HEK293 (cell line): Measurements from ENCODE around the gene ARHGDIG.

Experiments
- CTCF ChIA-PET: fragments of 350-600 bp; formaldehyde crosslinking; extraction: SDS; loops from one replicate; lab custom pipeline; 2021; ENCODE audit warnings: antibody characterized with exemption; lab: Yijun Ruan, JAX
- POLR2A ChIA-PET: fragments of 300-600 bp; formaldehyde crosslinking; extraction: SDS; loops from one replicate; lab custom pipeline; 2020; ENCODE audit warnings: antibody characterized with exemption, inconsistent platforms; lab: Yijun Ruan, JAX
- H3K27ac ChIP-seq: fragments of 200-500 bp; sonication (Bioruptor generic); 2 replicates; pipeline ENCODE4 v1.5.1; 2014; ENCODE audit warnings: low read depth, low read length, control low read depth, inconsistent platforms; ENCODE audit errors: extremely low read depth
- H3K36me3 ChIP-seq, 2 experiments: fragments of 200-500 bp in 1 of 2; sonication (Bioruptor generic) in 1 of 2; 1 replicate in 1 of 2; 2 replicates in 1 of 2; pipeline ENCODE4 v1.5.1; 2014 to 2017; ENCODE audit warnings: inconsistent platforms in 2 of 2, low read length in 2 of 2; ENCODE audit not compliant: control insufficient read depth in 2 of 2, insufficient read depth in 1 of 2
- H3K4me1 ChIP-seq: fragments of 200-500 bp; sonication (Bioruptor generic); 2 replicates; pipeline ENCODE4 v1.5.1; 2014; ENCODE audit warnings: mild to moderate bottlenecking, low read length, inconsistent platforms; ENCODE audit not compliant: control insufficient read depth, insufficient read depth
- H3K4me3 ChIP-seq: 2 replicates; pipeline ENCODE4 v1.5.1; 2011; ENCODE audit warnings: low read depth, mild to moderate bottlenecking, control low read depth, low read length, moderate library complexity
- H3K9me3 ChIP-seq: fragments of 200-500 bp; sonication (Bioruptor generic); 2 replicates; pipeline ENCODE4 v1.5.1; 2014; ENCODE audit warnings: low read depth, low read length, inconsistent platforms; ENCODE audit not compliant: control insufficient read depth, insufficient read depth
- GLIS1 ChIP-seq: fragments of 450-650 bp; formaldehyde crosslinking; IDR thresholded peaks from 2 replicates; pipeline ENCODE4 v1.5.1; 2016; ENCODE audit warnings: missing biosample characterization, missing genetic modification characterization
- PRDM10 ChIP-seq: fragments of 450-650 bp; formaldehyde crosslinking; IDR thresholded peaks from 2 replicates; pipeline ENCODE4 v1.5.1; 2016; ENCODE audit warnings: missing biosample characterization, missing genetic modification characterization
- RBAK ChIP-seq: fragments of 450-650 bp; formaldehyde crosslinking; IDR thresholded peaks from 2 replicates; pipeline ENCODE4 v1.5.1; 2016; ENCODE audit warnings: missing biosample characterization, missing genetic modification characterization
- SCRT1 ChIP-seq: fragments of 450-650 bp; formaldehyde crosslinking; IDR thresholded peaks from 2 replicates; pipeline ENCODE4 v1.5.1; 2016; ENCODE audit warnings: missing biosample characterization, missing genetic modification characterization, borderline replicate concordance
- ZIC2 ChIP-seq: fragments of 450-650 bp; formaldehyde crosslinking; IDR thresholded peaks from 2 replicates; pipeline ENCODE4 v1.5.1; 2016; ENCODE audit warnings: missing biosample characterization, missing genetic modification characterization
- ZNF214 ChIP-seq: fragments of 450-650 bp; formaldehyde crosslinking; IDR thresholded peaks from 2 replicates; pipeline ENCODE4 v1.5.1; 2017; ENCODE audit warnings: missing biosample characterization, mild to moderate bottlenecking, missing genetic modification characterization, borderline replicate concordance
- ZNF423 ChIP-seq: fragments of 450-650 bp; formaldehyde crosslinking; IDR thresholded peaks from 2 replicates; pipeline ENCODE4 v1.5.1; 2016; ENCODE audit warnings: missing biosample characterization, missing genetic modification characterization
- ZNF473 ChIP-seq: fragments of 450-650 bp; formaldehyde crosslinking; IDR thresholded peaks from 2 replicates; pipeline ENCODE4 v1.5.1; 2017; ENCODE audit warnings: missing biosample characterization, missing genetic modification characterization
- ZNF513 ChIP-seq: fragments of 450-650 bp; IDR thresholded peaks from 2 replicates; pipeline ENCODE4 v1.5.1; 2018; ENCODE audit warnings: missing biosample characterization, missing genetic modification characterization
- ZNF639 ChIP-seq: fragments of 450-650 bp; formaldehyde crosslinking; IDR thresholded peaks from 2 replicates; pipeline ENCODE4 v1.5.1; 2016; ENCODE audit warnings: missing biosample characterization, missing genetic modification characterization
- ZNF660 ChIP-seq: fragments of 450-650 bp; IDR thresholded peaks from 2 replicates; pipeline ENCODE4 v1.5.1; 2018; ENCODE audit warnings: missing biosample characterization, mild to moderate bottlenecking, missing genetic modification characterization
- TF ChIP-seq, protein P1 (sequence below): fragments of 450-650 bp; IDR thresholded peaks from 2 replicates; pipeline ENCODE4 v1.5.1; 2018; ENCODE audit warnings: missing biosample characterization, mild to moderate bottlenecking, missing genetic modification characterization
- TF ChIP-seq, protein P2 (sequence below): fragments of 450-650 bp; formaldehyde crosslinking; IDR thresholded peaks from 2 replicates; pipeline ENCODE4 v1.5.1; 2017; ENCODE audit warnings: missing biosample characterization, missing genetic modification characterization

Gene ARHGDIG

DNA sequence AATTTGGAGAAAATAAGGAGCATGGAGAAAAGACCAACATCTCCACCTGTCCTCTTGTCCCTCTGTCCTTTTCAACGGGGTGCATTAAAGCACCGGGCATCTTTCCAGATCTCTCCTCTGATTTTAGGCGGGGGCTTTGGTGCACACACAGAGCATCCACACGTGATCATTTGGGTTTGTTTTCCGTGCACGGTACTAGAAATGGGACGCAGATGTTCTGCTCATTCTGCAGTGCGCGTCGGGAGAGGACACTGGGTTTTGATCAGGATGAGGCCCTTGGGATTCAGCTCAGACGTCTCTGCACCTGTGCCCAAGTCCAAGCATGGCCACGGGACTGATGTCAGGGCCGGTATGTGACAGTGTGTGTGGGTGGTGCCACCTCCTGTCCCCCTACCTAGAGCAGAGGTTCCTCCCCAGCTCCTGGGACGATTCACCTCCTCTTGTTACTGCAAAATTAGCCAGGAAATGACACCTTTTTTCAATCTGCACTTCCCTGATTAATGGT, 34.5 kb downstream of the ARHGDIG start (continued):
- no peak for TF ChIP-seq ZNF423 (tag by site-specific recombination)
- no peak for TF ChIP-seq PRDM10 (tag by site-specific recombination)
- TF ChIP-seq SCRT1 (tag by site-specific recombination): no peak
- no peak for TF ChIP-seq RBAK (tag by site-specific recombination)
- TF ChIP-seq ZNF513 (tag by site-specific recombination): no peak
- TF ChIP-seq ZNF660: no peak
- TF ChIP-seq, all 188 proteins: peak for 0

GRCh38 chr16:316741-317464, 36.5 kb downstream of the ARHGDIG start:
- TF ChIP-seq, protein P1, sequence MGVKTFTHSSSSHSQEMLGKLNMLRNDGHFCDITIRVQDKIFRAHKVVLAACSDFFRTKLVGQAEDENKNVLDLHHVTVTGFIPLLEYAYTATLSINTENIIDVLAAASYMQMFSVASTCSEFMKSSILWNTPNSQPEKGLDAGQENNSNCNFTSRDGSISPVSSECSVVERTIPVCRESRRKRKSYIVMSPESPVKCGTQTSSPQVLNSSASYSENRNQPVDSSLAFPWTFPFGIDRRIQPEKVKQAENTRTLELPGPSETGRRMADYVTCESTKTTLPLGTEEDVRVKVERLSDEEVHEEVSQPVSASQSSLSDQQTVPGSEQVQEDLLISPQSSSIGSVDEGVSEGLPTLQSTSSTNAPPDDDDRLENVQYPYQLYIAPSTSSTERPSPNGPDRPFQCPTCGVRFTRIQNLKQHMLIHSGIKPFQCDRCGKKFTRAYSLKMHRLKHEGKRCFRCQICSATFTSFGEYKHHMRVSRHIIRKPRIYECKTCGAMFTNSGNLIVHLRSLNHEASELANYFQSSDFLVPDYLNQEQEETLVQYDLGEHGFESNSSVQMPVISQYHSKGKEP (tag by site-specific recombination): no peak
- TF ChIP-seq, protein P2, sequence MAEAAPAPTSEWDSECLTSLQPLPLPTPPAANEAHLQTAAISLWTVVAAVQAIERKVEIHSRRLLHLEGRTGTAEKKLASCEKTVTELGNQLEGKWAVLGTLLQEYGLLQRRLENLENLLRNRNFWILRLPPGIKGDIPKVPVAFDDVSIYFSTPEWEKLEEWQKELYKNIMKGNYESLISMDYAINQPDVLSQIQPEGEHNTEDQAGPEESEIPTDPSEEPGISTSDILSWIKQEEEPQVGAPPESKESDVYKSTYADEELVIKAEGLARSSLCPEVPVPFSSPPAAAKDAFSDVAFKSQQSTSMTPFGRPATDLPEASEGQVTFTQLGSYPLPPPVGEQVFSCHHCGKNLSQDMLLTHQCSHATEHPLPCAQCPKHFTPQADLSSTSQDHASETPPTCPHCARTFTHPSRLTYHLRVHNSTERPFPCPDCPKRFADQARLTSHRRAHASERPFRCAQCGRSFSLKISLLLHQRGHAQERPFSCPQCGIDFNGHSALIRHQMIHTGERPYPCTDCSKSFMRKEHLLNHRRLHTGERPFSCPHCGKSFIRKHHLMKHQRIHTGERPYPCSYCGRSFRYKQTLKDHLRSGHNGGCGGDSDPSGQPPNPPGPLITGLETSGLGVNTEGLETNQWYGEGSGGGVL (tag by site-specific recombination): no peak
- peak; percentile 48; the same call in 1 of the 2 replicates for TF ChIP-seq GLIS1 (tag by site-specific recombination)
- TF ChIP-seq ZIC2 (tag by site-specific recombination): 0 out of 2 replicates have a peak, but pooled peaks have one; percentile 24
- TF ChIP-seq, all 188 proteins: peak for 2
- Histone ChIP-seq H3K27ac (no peak overlapping the region), H3K4me1 (no peaks in the 10 kb centered on the region), H3K4me3 (no peak overlapping the region), H3K9me3 (no peaks in the 10 kb centered on the region), H3K36me3 (peaks cover 0 to 54% of the 10 kb centered on the region in 2 experiments; a peak in 2 of 3 replicates)
- POLR2A ChIA-PET: no interaction called here
- CTCF ChIA-PET: no interaction called here

- POLR2A ChIA-PET: no interaction called here
- H3K9me3 ChIP-seq: no peaks in the 10 kb centered on the region
These were observed 37.2 kb downstream of the ARHGDIG start for GRCh38 chr16:317583-317982.

More at GRCh38 chr16:317583-317982, 37.2 kb downstream of the ARHGDIG start:
- no peak overlapping the region for H3K27ac ChIP-seq
- no peak overlapping the region for H3K4me3 ChIP-seq
- H3K36me3 ChIP-seq: peaks cover 0 to 52% of the 10 kb centered on the region in 2 experiments; a peak in 2 of 3 replicates
- TF ChIP-seq ZNF473 (tag by site-specific recombination) (no peak), ZNF639 (tag by site-specific recombination) (no peak), ZNF214 (no peak)
- H3K4me1 ChIP-seq: no peaks in the 10 kb centered on the region
- CTCF ChIA-PET: no interaction called here
